Neural cell (in vitro differentiated cells): ENCODE measurements around the gene HOXC10.

Experiments used
- EZH2 ChIP-seq: fragments of 200-600, 300-800 bp; shearing (Covaris generic), sonication (generic); IDR thresholded peaks from 2 replicates; pipeline ENCODE4 v1.6.1; 2014; ENCODE audit warnings: antibody characterized with exemption, low read length, borderline replicate concordance, mild to moderate bottlenecking; ENCODE audit not compliant: insufficient read depth, poor library complexity, severe bottlenecking
- MXI1 ChIP-seq: fragments of 450-650 bp; conservative IDR thresholded peaks from 2 replicates; pipeline ENCODE4 v1.6.1; 2014; ENCODE audit warnings: antibody characterized with exemption, mild to moderate bottlenecking; ENCODE audit not compliant: poor library complexity, severe bottlenecking
- POLR2AphosphoS5 ChIP-seq: IDR thresholded peaks from 2 replicates; pipeline ENCODE4 v1.6.1; 2012
- RAD21 ChIP-seq: fragments of 450-650 bp; conservative IDR thresholded peaks from 2 replicates; pipeline ENCODE4 v1.6.1; 2014; ENCODE audit warnings: antibody characterized with exemption, mild to moderate bottlenecking, moderate library complexity
- SMC3 ChIP-seq: fragments of 450-650 bp; conservative IDR thresholded peaks from 2 replicates; pipeline ENCODE4 v1.6.1; 2014; ENCODE audit warnings: antibody characterized with exemption, mild to moderate bottlenecking, moderate library complexity; ENCODE audit not compliant: poor library complexity
- TAF1 ChIP-seq: IDR thresholded peaks from 2 replicates; pipeline ENCODE4 v1.6.1; 2012; ENCODE audit warnings: low read depth
- TF ChIP-seq, protein P1 (sequence below): fragments of 450-650 bp; IDR thresholded peaks from 2 replicates; pipeline ENCODE4 v1.5.1; 2014; ENCODE audit warnings: antibody characterized with exemption, mild to moderate bottlenecking, moderate library complexity; ENCODE audit not compliant: poor library complexity, severe bottlenecking
- TF ChIP-seq, protein P2 (sequence below): IDR thresholded peaks from 2 replicates; pipeline ENCODE4 v1.6.1; 2012; ENCODE audit warnings: borderline replicate concordance

DNA sequence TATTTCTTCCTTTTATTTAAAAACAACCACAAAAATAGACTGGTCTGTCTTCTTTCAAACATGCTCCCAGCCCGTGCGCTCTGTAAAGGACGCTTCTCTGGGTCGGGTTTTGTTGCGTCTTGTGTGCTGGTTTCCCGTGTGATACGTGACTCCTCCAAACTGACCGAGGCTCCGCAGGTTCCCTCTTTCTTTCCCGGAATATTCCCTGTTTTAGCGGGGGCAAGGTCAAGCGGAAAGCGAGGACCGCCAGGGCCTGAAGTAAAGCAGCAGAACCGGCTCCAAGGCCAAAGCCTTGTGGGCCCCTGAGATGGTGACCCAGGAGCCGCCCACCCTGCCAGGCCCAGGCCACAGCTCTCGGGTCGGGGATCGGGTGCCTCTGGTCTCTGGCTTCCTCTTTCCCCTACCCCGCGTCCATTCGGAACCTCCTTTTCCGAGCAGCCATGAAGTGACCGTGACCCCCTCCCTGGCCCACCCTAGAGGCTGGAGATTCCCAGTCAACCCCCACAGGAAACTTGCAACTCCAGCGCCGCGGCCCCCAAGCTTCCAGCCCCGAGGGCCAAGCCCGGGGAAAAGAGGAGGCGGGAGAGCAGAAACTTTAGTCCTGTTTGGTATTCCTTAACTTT lies 885 bp upstream of the HOXC10 start:
- TF ChIP-seq, protein P1, sequence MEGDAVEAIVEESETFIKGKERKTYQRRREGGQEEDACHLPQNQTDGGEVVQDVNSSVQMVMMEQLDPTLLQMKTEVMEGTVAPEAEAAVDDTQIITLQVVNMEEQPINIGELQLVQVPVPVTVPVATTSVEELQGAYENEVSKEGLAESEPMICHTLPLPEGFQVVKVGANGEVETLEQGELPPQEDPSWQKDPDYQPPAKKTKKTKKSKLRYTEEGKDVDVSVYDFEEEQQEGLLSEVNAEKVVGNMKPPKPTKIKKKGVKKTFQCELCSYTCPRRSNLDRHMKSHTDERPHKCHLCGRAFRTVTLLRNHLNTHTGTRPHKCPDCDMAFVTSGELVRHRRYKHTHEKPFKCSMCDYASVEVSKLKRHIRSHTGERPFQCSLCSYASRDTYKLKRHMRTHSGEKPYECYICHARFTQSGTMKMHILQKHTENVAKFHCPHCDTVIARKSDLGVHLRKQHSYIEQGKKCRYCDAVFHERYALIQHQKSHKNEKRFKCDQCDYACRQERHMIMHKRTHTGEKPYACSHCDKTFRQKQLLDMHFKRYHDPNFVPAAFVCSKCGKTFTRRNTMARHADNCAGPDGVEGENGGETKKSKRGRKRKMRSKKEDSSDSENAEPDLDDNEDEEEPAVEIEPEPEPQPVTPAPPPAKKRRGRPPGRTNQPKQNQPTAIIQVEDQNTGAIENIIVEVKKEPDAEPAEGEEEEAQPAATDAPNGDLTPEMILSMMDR = no peak
- TF ChIP-seq RAD21 = no peak
- TF ChIP-seq, protein P2, sequence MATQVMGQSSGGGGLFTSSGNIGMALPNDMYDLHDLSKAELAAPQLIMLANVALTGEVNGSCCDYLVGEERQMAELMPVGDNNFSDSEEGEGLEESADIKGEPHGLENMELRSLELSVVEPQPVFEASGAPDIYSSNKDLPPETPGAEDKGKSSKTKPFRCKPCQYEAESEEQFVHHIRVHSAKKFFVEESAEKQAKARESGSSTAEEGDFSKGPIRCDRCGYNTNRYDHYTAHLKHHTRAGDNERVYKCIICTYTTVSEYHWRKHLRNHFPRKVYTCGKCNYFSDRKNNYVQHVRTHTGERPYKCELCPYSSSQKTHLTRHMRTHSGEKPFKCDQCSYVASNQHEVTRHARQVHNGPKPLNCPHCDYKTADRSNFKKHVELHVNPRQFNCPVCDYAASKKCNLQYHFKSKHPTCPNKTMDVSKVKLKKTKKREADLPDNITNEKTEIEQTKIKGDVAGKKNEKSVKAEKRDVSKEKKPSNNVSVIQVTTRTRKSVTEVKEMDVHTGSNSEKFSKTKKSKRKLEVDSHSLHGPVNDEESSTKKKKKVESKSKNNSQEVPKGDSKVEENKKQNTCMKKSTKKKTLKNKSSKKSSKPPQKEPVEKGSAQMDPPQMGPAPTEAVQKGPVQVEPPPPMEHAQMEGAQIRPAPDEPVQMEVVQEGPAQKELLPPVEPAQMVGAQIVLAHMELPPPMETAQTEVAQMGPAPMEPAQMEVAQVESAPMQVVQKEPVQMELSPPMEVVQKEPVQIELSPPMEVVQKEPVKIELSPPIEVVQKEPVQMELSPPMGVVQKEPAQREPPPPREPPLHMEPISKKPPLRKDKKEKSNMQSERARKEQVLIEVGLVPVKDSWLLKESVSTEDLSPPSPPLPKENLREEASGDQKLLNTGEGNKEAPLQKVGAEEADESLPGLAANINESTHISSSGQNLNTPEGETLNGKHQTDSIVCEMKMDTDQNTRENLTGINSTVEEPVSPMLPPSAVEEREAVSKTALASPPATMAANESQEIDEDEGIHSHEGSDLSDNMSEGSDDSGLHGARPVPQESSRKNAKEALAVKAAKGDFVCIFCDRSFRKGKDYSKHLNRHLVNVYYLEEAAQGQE = no peak
- TF ChIP-seq SMC3 = no peak
- TF ChIP-seq MXI1 = no peak
- TF ChIP-seq TAF1 = no peak
- no peak for TF ChIP-seq POLR2AphosphoS5
- TF ChIP-seq EZH2 = peak; percentile 30
